Tibial nerve (tissue), 3 donors: Measurements from ENCODE around the gene BMX.

ENCODE experiments used
- POLR2A ChIP-seq, 2 donors: fragments of 450-650 bp; IDR thresholded peaks; one replicate each; pipeline ENCODE4 v1.6.1; 2017; ENCODE audit warnings: antibody characterized with exemption in 2 of 2, mild to moderate bottlenecking in 2 of 2, moderate library complexity in 2 of 2
- TF ChIP-seq, protein P1 (sequence below), 5 experiments: fragments of 200-600 bp in 3 of 5; fragments of 450-650 bp in 2 of 5; sonication (generic) in 3 of 5; IDR thresholded peaks; one replicate each; pipeline ENCODE4 v1.5.1; 2016 to 2019; ENCODE audit warnings: antibody characterized with exemption in 5 of 5, mild to moderate bottlenecking in 3 of 5, moderate library complexity in 2 of 5

DNA sequence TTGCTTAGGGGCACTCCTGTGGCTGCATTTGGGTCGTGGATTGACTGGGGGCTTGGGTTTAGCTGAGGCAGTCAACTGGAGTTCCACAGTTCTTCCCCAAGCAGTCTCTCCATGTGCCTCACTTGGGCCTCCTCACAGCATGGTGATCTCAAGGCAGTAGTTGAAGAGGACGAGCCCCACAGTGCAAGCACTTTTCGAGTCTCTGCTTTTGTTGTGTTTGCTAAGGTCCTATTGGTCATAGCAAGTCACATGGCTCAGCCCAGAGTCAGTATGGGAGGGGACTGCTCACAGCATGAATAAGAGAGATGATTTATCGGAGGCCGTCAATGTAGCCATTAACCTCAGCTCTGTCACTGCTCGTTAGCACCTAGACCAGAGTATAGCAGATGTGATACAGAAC is 29.7 kb downstream of the BMX start:
- TF ChIP-seq, protein P1, sequence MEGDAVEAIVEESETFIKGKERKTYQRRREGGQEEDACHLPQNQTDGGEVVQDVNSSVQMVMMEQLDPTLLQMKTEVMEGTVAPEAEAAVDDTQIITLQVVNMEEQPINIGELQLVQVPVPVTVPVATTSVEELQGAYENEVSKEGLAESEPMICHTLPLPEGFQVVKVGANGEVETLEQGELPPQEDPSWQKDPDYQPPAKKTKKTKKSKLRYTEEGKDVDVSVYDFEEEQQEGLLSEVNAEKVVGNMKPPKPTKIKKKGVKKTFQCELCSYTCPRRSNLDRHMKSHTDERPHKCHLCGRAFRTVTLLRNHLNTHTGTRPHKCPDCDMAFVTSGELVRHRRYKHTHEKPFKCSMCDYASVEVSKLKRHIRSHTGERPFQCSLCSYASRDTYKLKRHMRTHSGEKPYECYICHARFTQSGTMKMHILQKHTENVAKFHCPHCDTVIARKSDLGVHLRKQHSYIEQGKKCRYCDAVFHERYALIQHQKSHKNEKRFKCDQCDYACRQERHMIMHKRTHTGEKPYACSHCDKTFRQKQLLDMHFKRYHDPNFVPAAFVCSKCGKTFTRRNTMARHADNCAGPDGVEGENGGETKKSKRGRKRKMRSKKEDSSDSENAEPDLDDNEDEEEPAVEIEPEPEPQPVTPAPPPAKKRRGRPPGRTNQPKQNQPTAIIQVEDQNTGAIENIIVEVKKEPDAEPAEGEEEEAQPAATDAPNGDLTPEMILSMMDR (IDR thresholded peaks at IDR 0.05), result no peak
- no peak for TF ChIP-seq POLR2A (IDR thresholded peaks at IDR 0.05)
